GM12891 (cell line): ENCODE data around the gene C1orf226.

Experiments
- POLR2AphosphoS5 ChIP-seq: IDR thresholded peaks from 2 replicates; pipeline ENCODE4 v1.6.1; 2011; ENCODE audit warnings: low read depth, low read length, control low read depth
- TAF1 ChIP-seq: IDR thresholded peaks from 2 replicates; pipeline ENCODE4 v1.6.1; 2011; ENCODE audit warnings: low read depth, low read length, control low read depth

- no peak for TF ChIP-seq TAF1
- no peak for TF ChIP-seq POLR2AphosphoS5
These were observed 38.1 kb upstream of the C1orf226 start for GRCh38 chr1:162343470-162343869.
